Measurements from ENCODE around the gene SLIT3.

SLIT3 gene

GRCh38 chr5:168680395-168680794, 620.5 kb downstream of the SLIT3 start:
- DNase-seq (ENCODE audit: low spot score): no peak

- DNase-seq (ENCODE audit: low spot score): peak; percentile 81
These were observed 621.4 kb downstream of the SLIT3 start for GRCh38 chr5:168679515-168679920.

- no peak for DNase-seq (ENCODE audit: low spot score)
These were observed 624.4 kb downstream of the SLIT3 start for GRCh38 chr5:168676501-168676900.

- no peak for DNase-seq (ENCODE audit: low spot score)
These were observed 625.0 kb downstream of the SLIT3 start for GRCh38 chr5:168675883-168676408.

- no peak for DNase-seq (ENCODE audit: low spot score)
These were observed 626.0 kb downstream of the SLIT3 start for GRCh38 chr5:168674893-168675482.

GRCh38 chr5:168672888-168673287, 628.1 kb downstream of the SLIT3 start:
- no peak for DNase-seq (ENCODE audit: low spot score)

- no peak for DNase-seq (ENCODE audit: low spot score)
These were observed 628.9 kb downstream of the SLIT3 start for GRCh38 chr5:168672016-168672415.

- no peak for DNase-seq (ENCODE audit: low spot score)
These were observed 629.9 kb downstream of the SLIT3 start for GRCh38 chr5:168670881-168671575.

- no peak for DNase-seq (ENCODE audit: low spot score)
These were observed 631.1 kb downstream of the SLIT3 start for GRCh38 chr5:168669668-168670378.

- DNase-seq (ENCODE audit: low spot score): no peak
These were observed 631.8 kb downstream of the SLIT3 start for GRCh38 chr5:168669156-168669555.

GRCh38 chr5:168668078-168668477, 632.9 kb downstream of the SLIT3 start:
- DNase-seq (ENCODE audit: low spot score): no peak

GRCh38 chr5:168667301-168667840, 633.6 kb downstream of the SLIT3 start:
- DNase-seq (ENCODE audit: low spot score): no peak

- no peak for DNase-seq (ENCODE audit: low spot score)
These were observed 634.6 kb downstream of the SLIT3 start for GRCh38 chr5:168666356-168666755.

GRCh38 chr5:168663276-168664004, 637.5 kb downstream of the SLIT3 start:
- DNase-seq (ENCODE audit: low spot score): no peak

GRCh38 chr5:168661593-168662485, 639.1 kb downstream of the SLIT3 start:
- no peak for DNase-seq (ENCODE audit: low spot score)

GRCh38 chr5:168660691-168661090, 640.2 kb downstream of the SLIT3 start:
- DNase-seq (ENCODE audit: low spot score): no peak

- no peak for DNase-seq (ENCODE audit: low spot score)
These were observed 641.6 kb downstream of the SLIT3 start for GRCh38 chr5:168659286-168659847.

- DNase-seq (ENCODE audit: low spot score): no peak
These were observed 642.5 kb downstream of the SLIT3 start for GRCh38 chr5:168658394-168658793.

GRCh38 chr5:168656633-168657032, 644.3 kb downstream of the SLIT3 start:
- DNase-seq (ENCODE audit: low spot score): peak; percentile 80

- DNase-seq (ENCODE audit: low spot score): peak; percentile 32
These were observed 645.6 kb downstream of the SLIT3 start for GRCh38 chr5:168655316-168655715.

Measured in SK-N-DZ (cell line).